ENCODE results near the gene HEXA.

DNA sequence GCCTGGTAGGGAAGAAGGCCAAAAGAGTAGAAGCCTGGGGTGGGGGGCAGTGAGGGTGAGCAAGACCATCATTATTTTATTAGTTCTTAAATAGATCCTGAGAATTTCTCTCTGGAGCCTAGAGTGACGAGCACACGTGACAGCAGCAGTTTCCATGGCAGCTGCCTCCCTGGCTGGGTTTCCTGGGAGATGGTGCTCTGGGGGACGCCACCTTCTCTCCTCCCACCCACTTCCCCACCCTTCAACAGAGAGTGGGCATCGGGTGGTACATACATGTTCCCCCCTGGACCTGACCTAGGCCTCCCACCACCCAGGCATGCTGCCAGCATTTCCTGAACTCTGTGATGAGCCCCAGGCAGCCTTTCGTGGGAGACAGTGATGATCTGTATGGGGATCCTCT is 68.8 kb downstream of the HEXA start:
- TF ChIP-seq EZH2 (IDR thresholded peaks at IDR 0.05; ENCODE audit: borderline replicate concordance, low read length), result no peak
- TF ChIP-seq, protein P1, sequence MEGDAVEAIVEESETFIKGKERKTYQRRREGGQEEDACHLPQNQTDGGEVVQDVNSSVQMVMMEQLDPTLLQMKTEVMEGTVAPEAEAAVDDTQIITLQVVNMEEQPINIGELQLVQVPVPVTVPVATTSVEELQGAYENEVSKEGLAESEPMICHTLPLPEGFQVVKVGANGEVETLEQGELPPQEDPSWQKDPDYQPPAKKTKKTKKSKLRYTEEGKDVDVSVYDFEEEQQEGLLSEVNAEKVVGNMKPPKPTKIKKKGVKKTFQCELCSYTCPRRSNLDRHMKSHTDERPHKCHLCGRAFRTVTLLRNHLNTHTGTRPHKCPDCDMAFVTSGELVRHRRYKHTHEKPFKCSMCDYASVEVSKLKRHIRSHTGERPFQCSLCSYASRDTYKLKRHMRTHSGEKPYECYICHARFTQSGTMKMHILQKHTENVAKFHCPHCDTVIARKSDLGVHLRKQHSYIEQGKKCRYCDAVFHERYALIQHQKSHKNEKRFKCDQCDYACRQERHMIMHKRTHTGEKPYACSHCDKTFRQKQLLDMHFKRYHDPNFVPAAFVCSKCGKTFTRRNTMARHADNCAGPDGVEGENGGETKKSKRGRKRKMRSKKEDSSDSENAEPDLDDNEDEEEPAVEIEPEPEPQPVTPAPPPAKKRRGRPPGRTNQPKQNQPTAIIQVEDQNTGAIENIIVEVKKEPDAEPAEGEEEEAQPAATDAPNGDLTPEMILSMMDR (IDR thresholded peaks at IDR 0.05; ENCODE audit: low read length), result no peak

All from OCI-LY1 (cell line).